GM21367 (cell line): ENCODE data around the gene TINCR.

Experiments used
- ATAC-seq: cut with Tn5 transposase; IDR thresholded peaks from one replicate; pipeline ENCODE4 v1.9.1; 2021; ENCODE audit not compliant: unreplicated experiment

The TINCR gene

DNA sequence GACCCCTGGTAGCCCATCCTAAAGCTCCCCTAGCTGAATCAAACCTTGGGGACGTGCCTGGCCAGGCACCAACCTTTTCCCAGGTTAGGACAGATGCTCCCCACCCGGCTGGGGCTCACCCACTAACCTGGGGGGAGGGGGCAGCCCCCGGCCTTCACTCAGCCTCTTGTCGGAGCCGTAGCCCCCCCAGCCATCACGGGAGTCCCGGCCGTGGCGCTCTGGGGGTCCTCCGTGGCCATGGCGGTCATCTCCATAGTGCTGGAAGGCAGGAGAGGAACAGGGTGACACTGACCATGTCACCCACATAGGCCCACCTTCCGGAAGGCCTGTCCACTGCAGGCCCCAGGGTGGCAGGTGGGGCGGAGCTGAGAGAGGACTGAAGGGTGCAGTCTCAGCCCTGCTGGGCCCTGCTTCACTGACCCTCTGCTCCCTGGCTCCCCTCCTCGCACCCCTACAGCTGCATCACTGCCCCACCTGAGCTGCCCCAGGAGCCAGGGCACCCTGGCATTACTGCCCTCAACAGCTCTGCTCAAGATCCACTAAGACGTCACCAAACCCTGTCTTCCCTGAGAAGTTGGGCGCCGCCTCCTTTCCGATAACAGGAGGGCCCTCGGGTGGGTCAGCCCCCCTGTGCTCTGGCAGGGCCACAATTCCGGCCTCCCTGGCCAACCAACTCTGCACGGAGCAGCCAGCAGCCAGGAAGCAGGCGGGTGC lies 22.6 kb upstream of the TINCR start:
- no peak for ATAC-seq

DNA sequence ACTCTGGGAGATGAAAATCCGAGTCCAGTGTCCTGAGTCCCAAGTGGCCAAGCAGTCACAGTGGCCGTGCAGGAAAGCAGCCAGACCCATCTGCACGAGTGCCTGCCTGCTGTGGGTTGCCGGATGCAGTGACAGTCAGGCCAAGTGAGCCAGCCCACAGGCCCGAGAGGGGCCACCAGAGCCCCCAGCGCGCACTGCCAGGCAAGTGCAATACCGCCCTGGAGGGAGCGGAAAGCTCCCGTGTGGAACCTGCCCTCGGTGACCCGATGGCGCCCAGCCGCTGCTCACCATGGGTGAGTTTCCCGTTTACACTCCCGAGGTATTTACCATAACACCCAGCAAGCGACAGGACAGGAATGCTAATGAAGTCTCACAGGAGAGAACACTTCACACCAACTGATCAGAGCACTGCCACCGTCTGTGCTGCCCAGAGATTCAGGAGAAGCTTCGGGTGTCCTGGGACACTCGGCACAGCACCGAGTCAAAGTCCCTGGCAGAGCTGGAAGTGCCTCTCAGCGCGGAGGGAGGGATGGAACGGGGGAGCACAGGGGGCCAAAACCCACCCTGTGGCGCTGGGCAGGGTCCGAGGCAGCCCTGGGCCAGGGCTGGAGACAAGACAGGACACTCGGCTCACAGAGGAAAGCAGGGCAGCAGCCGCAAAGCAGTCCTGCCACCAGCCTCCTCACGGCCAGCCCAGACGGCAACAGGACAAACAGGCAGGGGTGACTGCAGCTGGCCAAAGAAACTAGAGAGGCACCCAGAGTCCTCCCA lies 21.3 kb upstream of the TINCR start:
- no peak for ATAC-seq

- ATAC-seq: no peak
Measured at GRCh38 chr19:5588441-5588840, 20.7 kb upstream of the TINCR start.

- ATAC-seq: no peak
Measured at GRCh38 chr19:5587661-5588060, 19.9 kb upstream of the TINCR start.

DNA sequence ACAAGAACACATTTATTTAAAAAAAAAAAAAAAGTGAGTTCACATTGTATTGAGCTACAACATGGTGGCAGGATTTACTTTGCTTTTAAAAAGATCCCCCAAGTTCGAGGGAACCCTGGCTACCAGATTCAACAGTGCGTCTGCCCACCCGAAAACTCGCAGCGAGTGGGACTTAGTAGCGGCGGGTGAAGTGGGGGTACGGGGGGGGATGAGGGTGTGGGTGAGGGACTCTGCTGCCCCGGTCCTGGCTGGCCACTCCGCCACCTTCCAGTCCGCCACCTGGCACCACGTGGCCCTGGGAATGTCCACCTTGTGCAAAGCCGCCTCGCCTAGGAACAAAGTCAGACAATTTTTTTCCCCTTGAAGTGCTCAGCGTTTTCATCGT lies 19.3 kb upstream of the TINCR start:
- no peak for ATAC-seq

- ATAC-seq: no peak
Measured at GRCh38 chr19:5586300-5587070, 18.7 kb upstream of the TINCR start.

DNA sequence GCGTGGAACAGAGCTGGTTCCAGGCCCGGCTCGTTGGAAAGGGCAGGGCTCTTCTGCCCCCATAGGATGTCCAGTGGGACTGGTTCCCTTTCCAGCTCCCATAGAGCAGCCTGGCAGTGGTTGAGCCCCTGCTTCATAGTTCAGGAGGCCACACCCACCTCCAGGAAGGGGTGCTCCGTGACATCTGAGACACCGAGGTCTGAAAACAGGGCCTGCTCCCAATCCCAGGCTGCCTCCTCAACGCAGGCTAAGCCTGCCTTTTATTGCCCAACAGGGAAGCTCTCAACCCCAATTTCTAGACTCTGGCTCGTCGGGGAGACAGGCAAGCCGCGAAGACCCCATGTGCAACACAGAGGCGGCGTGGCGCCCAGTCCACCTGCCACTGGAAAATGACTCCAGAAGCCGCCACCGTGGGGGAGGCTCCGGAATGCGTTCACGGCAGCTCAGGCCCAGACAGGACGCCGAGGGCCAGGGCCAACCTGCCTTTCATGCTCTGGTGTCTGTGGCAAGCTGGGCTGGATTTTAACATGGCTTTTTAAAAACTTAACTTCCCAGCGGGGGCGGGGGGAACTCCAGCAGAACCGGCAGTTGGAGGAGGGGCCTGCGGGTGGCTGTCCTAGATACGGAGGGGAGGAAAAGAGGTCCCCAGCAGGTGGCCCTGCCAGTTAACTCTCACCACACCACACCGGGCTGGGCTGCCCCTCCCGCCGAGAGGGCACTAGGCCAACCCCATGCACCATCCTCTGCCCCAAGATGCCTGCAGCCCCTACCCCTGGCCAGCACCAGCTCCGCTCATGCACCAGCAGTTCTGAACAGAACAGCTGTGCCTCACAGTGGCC lies 17.9 kb upstream of the TINCR start:
- ATAC-seq: no peak

DNA sequence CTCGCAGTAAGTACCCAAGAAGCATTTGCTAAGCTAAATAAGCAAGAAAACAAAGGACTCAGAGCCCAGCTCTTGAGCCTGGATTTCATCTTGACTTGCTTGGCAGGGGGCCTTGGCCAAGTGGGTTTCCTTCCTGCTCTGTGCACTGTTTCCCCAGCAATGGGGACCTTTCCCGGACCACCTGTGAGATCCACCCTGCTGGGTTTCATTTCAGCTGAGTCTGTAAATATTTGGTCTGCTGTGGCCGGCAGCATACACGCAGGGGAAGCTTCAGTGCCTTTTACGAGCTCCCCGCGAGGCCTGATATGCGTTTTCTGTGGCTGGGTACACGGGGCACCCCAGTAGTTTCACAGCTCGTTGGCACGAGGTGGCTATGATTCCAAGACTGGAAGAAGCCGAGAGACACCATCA lies 12.4 kb upstream of the TINCR start:
- ATAC-seq: no peak

DNA sequence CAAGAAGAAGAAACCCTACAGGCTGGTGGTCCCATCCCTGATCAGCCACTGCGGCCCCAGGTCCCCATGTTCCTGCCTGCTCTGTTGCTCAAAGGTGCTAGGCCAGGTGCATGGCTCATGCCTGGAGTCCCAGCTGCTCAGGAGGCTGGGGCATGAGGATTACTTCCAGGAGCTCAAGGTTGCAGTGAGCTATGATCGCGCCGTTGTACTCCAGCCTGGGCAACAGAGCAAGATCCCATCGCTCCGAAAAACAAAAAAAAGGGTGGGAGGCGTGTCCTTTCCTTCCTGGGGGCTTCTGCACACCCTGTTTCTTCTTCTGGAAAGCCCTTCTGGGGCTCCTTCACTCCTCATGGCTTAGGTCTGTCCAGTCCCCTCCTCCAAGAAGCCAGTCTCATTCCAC lies 11.9 kb upstream of the TINCR start:
- no peak for ATAC-seq

- ATAC-seq: no peak
Measured at GRCh38 chr19:5579286-5579685, 11.5 kb upstream of the TINCR start.

GRCh38 chr19:5578097-5578846 lies 10.5 kb upstream of the TINCR start:
- no peak for ATAC-seq

GRCh38 chr19:5575590-5575989 lies 7.8 kb upstream of the TINCR start:
- ATAC-seq: no peak

GRCh38 chr19:5572556-5573286 lies 5.0 kb upstream of the TINCR start:
- no peak for ATAC-seq

GRCh38 chr19:5571777-5572176 lies 4.0 kb upstream of the TINCR start:
- ATAC-seq: no peak

DNA sequence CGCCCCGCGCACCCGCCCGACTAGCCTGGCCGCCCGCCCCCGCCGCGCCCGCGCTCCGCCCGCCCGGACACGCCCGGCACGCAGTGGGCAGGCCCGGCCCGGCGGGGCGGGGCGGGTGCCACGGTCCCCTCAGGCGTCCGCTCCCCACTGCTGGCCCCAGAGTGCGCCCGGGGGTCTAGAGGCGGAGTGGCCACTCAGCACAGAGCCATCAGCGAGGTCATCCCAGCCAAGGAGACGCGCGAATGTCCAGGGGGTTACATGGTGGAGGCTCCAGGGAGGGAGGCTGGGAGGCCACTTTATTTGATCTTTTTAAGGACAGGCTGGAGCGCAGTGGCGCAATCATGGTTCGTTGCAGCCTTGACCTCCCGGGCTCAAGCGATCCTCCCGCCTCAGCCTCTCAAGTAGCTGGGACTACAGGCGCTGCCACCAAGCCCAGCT lies 236 bp upstream of the TINCR start:
- ATAC-seq: no peak

GRCh38 chr19:5564930-5565329 lies 2.8 kb downstream of the TINCR start:
- no peak for ATAC-seq

DNA sequence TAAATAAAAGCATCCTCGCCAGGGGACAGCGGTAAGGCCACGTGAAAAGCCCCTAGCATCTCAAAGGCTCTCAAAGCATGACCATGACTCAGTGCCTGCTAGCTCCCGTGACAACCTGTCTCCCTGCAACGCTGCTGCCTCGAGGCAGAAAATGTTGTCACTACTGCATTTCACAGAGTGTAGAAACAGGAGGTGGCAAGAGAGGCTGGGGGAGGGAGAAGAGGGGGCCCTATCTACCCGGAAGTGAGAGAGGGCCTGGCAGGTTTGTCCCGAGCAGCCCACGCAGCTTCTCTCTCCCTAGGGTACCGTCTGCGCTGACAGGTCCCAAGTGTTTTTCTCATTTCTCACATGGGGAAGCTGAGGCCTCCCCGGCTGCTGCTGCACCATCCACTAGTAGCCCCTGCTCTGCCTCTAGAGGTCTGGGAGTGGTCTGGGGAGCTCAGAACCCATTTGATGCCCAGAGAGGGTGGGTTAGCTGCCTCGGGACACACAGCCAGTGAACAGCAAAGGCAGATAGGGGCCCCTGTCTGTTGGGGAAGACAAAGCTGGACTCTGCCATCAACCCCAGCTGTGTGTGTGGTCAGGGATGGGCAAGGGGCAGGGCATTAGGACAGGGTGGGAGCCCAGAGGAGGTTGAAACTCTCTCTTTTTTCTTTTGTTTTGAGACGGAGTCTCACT lies 3.7 kb downstream of the TINCR start:
- ATAC-seq: no peak

- no peak for ATAC-seq
Measured at GRCh38 chr19:5563008-5563431, 4.7 kb downstream of the TINCR start.

DNA sequence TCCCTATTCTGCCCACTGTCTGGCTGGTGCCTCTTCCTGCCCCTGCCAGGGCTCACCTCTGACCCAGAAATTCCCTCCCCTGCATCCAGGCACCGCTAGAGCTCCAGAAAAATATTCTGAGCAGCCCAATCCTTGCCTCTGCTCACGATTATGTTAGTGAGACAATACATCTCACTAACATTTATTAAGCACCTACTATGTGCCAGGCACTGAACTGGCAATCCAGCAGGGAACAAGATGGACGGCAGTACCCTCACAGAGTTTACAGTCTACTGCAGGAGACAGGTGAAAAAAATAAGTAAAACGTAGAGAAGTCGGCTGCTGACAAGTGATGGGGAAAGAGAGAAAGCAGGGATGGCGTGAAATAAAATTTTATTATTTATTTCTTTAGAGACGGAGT lies 5.5 kb downstream of the TINCR start:
- no peak for ATAC-seq
